Measurements from ENCODE around the gene NAT10.
A peak's percentile ranks its signal among the peaks of the same experiment; 100 is the strongest.

Gene NAT10

DNA sequence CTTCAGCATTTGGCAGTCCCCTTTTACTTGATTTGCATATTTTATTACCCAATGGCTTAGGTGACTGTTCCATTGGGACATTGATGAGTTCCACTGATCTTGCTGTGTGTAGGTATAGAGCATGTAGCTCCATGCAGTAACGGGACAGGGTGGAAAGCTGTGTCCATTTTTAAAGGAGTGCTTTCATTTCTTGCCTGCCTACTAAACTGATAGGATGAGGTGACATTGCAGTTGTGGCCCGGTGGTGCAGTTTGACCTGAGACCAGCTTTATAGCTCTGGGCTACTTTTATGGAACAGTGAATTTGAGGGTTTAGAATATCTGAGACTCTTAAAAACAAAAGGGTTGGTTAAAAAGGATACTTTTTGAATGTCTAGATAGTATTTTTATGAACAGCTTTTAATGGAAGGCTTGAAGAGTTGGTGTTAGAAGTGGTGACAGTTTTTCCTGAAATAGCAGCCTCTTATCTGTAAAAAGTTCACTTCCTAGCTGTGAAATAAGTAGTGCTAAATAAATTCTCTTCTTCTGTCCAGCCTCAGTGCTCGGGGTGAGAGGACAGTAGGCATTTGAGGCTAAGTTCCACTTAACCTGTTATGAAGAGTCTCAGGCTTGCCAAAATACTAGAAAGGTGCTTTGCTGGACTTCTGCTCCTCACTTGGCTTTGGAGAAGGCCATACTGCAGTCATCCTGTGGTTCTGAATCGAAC, 27.0 kb downstream of the NAT10 start:
- Mint-ChIP-seq H3K9me3 (no peaks in the 10 kb centered on the region), H3K36me3 (ENCODE audit: low read depth) (peaks cover 82% of the 10 kb centered on the region), H3K27me3 (no peaks in the 10 kb centered on the region), H3K27ac (no peak overlapping the region), H3K4me3 (no peak overlapping the region), H3K4me1 (ENCODE audit: low read depth) (no peaks in the 10 kb centered on the region)

DNA sequence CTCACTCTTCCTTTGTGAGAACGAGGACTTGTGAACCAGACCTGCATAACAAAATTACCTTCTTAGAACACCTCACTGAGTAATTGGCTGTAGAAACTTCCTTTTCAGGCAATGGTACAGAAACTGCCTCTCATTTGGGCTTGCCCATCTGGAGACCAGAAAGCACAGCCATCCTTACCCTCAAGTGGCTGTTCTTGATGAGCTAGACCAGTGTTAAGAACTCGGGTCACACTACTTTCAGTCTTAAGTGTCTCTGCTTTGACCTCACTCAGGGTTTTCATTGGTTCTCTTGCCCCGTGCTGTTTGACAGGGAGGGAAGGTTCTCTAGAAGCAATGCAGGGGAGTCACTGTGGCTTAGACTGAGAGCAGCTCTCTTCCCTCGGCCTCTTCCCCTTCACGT, 29.3 kb downstream of the NAT10 start:
- no peak overlapping the region for H3K27ac Mint-ChIP-seq
- no peaks in the 10 kb centered on the region for H3K9me3 Mint-ChIP-seq
- H3K36me3 Mint-ChIP-seq (ENCODE audit: low read depth), result peaks cover 88% of the 10 kb centered on the region
- no peaks in the 10 kb centered on the region for H3K27me3 Mint-ChIP-seq
- no peaks in the 10 kb centered on the region for H3K4me1 Mint-ChIP-seq (ENCODE audit: low read depth)
- H3K4me3 Mint-ChIP-seq, result no peak overlapping the region

DNA sequence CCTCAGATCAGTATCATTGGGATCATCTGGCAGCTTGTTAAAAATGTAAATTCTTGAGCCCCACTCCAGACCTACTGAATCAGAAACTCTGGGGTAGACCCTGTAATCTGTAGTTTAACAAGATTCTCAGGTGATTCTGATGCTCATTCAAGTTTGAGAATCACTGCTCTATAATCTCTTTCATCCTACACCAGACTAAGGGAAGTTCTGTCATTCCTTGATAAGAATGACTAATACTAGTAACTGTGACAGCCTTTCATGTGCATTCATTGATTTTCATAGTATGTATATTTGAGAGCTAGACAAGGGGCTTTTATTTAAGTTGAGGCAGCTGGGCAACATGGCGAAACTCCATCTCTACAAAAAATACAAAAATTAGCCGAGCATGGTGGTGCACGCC, 30.0 kb downstream of the NAT10 start:
- Mint-ChIP-seq H3K4me3 (no peak overlapping the region), H3K4me1 (ENCODE audit: low read depth) (no peaks in the 10 kb centered on the region), H3K36me3 (ENCODE audit: low read depth) (peaks cover 84% of the 10 kb centered on the region), H3K27ac (peak overlapping the region; percentile 21), H3K27me3 (no peaks in the 10 kb centered on the region), H3K9me3 (no peaks in the 10 kb centered on the region)

DNA sequence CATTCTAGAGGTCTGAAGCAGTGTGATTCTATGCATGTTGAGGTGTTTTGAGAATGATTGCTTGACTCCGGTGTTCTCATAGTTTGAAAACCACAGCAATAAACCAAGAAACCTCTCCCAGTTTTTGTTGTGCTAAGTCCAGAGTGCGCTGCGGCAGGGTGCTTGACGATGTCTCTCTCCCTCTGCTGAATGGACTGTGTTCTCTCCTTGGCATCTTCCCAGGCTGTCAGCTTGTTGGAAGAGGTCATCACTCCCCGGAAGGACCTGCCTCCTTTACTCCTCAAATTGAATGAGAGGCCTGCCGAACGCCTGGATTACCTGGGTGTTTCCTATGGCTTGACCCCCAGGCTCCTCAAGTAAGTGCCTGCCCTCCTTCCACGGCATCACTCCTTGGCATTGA, 31.0 kb downstream of the NAT10 start:
- H3K4me1 Mint-ChIP-seq (ENCODE audit: low read depth), result no peaks in the 10 kb centered on the region
- H3K27me3 Mint-ChIP-seq, result no peaks in the 10 kb centered on the region
- peaks cover 79% of the 10 kb centered on the region for H3K36me3 Mint-ChIP-seq (ENCODE audit: low read depth)
- no peak overlapping the region for H3K4me3 Mint-ChIP-seq
- H3K9me3 Mint-ChIP-seq, result no peaks in the 10 kb centered on the region
- H3K27ac Mint-ChIP-seq, result no peak overlapping the region

DNA sequence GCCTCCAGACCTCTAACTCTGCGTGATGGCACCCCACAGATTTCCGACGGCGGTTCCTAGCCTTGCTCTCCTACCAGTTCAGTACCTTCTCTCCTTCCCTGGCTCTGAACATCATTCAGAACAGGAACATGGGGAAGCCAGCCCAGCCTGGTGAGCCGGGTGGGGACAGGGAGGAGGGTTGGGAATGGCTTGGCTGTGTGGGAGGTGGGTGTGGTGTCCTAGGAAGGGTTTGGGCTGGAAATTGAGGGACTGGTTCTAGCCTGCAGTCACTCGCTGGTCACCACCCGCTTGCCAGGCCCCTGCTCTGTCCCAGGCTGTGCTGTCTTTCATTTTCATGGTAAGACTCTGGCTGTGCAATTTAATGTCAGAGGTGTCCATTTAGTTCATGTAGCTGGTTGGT, 33.9 kb downstream of the NAT10 start:
- Mint-ChIP-seq H3K9me3 (no peaks in the 10 kb centered on the region), H3K27me3 (no peaks in the 10 kb centered on the region), H3K36me3 (ENCODE audit: low read depth) (peaks cover 72% of the 10 kb centered on the region), H3K27ac (no peak overlapping the region), H3K4me1 (ENCODE audit: low read depth) (no peaks in the 10 kb centered on the region), H3K4me3 (no peak overlapping the region)

DNA sequence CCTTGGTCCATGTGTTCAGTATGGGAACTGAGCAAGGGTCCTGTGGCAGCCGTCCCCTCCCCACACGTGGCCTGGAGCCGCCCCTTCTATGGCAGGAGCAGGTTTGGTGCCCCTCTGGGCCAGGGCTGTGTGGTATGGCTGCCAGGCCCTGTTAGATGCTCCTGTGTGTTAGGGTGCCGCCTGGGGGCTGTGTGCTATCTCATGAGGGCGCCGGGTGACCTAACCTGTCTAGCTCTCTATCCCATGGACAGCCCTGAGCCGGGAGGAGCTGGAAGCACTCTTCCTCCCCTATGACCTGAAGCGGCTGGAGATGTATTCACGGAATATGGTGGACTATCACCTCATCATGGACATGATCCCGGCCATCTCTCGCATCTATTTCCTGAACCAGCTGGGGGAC, 34.7 kb downstream of the NAT10 start:
- Mint-ChIP-seq H3K27me3 (no peaks in the 10 kb centered on the region), H3K36me3 (ENCODE audit: low read depth) (peaks cover 73% of the 10 kb centered on the region), H3K4me3 (no peak overlapping the region), H3K27ac (no peak overlapping the region), H3K9me3 (no peaks in the 10 kb centered on the region), H3K4me1 (ENCODE audit: low read depth) (no peaks in the 10 kb centered on the region)

DNA sequence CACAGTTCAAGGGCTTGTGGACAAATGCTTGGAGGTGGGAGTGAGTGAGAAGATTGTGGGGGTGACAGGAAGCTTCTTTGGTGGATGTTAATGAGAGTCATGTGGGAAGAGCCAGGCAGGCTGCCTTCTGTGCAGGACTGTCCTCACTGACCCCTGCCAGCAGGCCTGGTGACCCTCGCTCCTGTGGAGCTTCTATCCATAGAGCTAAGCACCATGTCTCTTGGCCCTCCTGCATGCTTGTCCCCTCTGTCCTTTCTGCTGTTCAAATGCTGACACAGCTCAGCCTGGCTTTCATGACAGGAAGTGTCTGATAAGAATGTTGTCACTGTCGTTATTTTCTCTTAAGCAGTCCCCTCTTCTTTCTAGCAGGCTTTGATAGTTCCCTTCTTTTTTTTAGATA, 37.6 kb downstream of the NAT10 start:
- Mint-ChIP-seq H3K4me1 (ENCODE audit: low read depth) (no peaks in the 10 kb centered on the region), H3K4me3 (no peak overlapping the region), H3K36me3 (ENCODE audit: low read depth) (peaks cover 71% of the 10 kb centered on the region), H3K9me3 (no peaks in the 10 kb centered on the region), H3K27me3 (no peaks in the 10 kb centered on the region), H3K27ac (no peak overlapping the region)

DNA sequence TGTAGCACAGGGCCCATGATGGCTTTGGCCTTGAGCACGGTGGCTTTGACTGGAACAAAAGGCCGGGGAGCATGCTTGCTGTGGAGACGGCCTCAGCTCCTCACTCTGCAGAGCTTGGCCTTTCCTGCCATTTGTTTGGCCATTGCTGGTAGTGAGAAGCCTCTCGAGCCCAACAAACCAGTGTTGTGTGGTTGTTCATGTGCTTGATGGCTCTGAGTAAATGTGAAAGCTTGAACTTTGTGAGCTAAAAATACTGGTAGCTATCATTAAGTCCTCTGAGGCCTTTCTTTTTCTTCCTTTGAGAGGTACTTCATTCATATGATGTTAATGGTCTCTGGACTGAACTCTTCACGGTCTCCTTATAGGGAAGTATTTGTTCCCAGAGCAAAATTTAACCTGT, 39.6 kb downstream of the NAT10 start:
- Mint-ChIP-seq H3K27me3 (no peaks in the 10 kb centered on the region), H3K27ac (no peak overlapping the region), H3K4me1 (ENCODE audit: low read depth) (no peaks in the 10 kb centered on the region), H3K36me3 (ENCODE audit: low read depth) (peaks cover 62% of the 10 kb centered on the region), H3K9me3 (no peaks in the 10 kb centered on the region), H3K4me3 (no peak overlapping the region)

DNA sequence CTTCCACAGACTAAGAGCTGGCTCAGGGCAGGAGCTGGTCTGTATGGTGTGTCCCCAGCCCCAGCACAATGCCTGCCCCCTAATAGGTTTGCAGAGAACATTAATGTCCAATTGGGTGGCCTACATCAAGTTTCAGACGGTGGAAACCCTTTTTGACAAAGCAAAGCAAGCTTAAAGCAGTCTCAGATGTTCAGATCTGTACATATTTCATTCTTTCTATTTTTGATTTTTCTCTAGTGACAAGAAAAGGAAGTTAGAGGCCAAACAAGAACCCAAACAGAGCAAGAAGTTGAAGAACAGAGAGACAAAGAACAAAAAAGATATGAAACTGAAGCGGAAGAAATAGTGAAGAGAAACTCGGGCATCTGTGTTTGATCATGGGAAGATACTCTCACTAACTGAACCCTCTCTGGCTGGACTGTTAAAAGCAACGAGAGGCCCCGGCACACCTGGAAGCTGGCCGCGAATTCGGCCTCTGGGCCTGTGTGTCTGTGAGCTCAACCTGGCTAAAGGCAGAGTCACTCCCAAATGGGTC, 40.5 kb downstream of the NAT10 start:
- no peaks in the 10 kb centered on the region for H3K4me1 Mint-ChIP-seq (ENCODE audit: low read depth)
- no peak overlapping the region for H3K4me3 Mint-ChIP-seq
- H3K36me3 Mint-ChIP-seq (ENCODE audit: low read depth), result peaks cover 71% of the 10 kb centered on the region
- H3K9me3 Mint-ChIP-seq, result no peaks in the 10 kb centered on the region
- no peaks in the 10 kb centered on the region for H3K27me3 Mint-ChIP-seq
- no peak overlapping the region for H3K27ac Mint-ChIP-seq

DNA sequence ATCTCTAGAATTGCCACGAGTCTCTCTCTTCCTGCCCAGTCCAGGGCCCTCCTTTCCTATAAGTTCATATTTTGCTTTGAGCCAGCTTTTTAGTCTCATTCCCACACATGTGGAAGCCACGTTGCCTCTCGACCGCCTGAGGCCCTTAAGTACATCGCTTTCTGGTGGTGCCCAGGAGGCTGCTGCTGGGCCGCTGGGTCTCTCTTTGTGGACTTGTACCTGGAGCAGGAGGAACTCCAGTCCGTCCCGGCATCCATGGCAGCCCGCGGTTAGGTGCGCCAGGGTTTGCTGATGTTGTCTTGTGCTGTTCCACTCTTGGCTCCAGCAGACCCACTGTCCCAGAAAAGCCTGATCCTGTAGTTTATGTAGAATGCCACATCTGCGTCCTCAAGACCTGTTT, 41.0 kb downstream of the NAT10 start:
- H3K27ac Mint-ChIP-seq, result no peak overlapping the region
- H3K27me3 Mint-ChIP-seq, result no peaks in the 10 kb centered on the region
- no peaks in the 10 kb centered on the region for H3K9me3 Mint-ChIP-seq
- H3K4me3 Mint-ChIP-seq, result no peak overlapping the region
- no peaks in the 10 kb centered on the region for H3K4me1 Mint-ChIP-seq (ENCODE audit: low read depth)
- H3K36me3 Mint-ChIP-seq (ENCODE audit: low read depth), result peaks cover 68% of the 10 kb centered on the region

DNA sequence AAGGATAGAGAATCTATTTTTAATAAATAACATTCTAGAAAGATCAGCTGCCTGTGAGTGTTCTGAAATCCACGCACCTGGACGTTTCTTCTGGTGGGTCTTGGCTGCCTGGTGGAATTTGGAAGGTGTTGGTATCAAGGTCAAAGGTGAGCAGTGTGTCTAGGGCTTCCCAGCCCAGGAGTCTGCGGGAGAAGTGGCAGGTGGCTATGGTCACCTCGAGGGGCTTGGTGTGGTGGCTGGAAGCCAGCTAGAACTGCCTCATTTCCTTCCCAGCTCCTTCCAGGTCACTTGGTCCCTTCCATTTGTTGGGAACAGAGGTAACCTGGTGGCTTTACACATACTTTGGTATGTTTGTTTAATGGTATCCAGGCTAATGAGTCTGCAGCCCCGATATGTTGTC, 41.4 kb downstream of the NAT10 start:
- no peaks in the 10 kb centered on the region for H3K9me3 Mint-ChIP-seq
- no peaks in the 10 kb centered on the region for H3K4me1 Mint-ChIP-seq (ENCODE audit: low read depth)
- H3K27me3 Mint-ChIP-seq, result no peaks in the 10 kb centered on the region
- H3K27ac Mint-ChIP-seq, result no peak overlapping the region
- H3K4me3 Mint-ChIP-seq, result no peak overlapping the region
- H3K36me3 Mint-ChIP-seq (ENCODE audit: low read depth), result peaks cover 64% of the 10 kb centered on the region

DNA sequence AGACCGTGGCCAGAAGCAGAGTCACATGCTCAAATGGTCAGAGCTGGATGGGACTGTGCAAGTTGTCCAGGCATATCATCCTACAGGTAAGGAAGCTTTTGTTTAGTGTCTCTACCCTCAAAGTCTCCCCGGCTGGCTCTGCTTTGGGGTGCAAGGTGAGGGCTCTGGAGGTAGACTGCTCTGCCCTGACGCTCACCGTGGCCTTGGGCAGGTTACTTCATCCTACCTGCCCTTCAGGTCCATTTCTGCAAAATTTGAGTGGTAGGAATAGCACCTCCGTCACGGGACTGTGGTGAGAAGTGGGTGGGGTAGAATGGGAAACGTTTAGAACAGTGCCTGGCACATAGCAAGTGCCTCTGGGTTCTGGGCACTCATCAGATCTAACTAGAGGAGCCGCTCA, 42.2 kb downstream of the NAT10 start:
- H3K4me1 Mint-ChIP-seq (ENCODE audit: low read depth), result no peaks in the 10 kb centered on the region
- no peak overlapping the region for H3K4me3 Mint-ChIP-seq
- no peaks in the 10 kb centered on the region for H3K27me3 Mint-ChIP-seq
- H3K27ac Mint-ChIP-seq, result no peak overlapping the region
- H3K36me3 Mint-ChIP-seq (ENCODE audit: low read depth), result peaks cover 57% of the 10 kb centered on the region
- no peaks in the 10 kb centered on the region for H3K9me3 Mint-ChIP-seq

DNA sequence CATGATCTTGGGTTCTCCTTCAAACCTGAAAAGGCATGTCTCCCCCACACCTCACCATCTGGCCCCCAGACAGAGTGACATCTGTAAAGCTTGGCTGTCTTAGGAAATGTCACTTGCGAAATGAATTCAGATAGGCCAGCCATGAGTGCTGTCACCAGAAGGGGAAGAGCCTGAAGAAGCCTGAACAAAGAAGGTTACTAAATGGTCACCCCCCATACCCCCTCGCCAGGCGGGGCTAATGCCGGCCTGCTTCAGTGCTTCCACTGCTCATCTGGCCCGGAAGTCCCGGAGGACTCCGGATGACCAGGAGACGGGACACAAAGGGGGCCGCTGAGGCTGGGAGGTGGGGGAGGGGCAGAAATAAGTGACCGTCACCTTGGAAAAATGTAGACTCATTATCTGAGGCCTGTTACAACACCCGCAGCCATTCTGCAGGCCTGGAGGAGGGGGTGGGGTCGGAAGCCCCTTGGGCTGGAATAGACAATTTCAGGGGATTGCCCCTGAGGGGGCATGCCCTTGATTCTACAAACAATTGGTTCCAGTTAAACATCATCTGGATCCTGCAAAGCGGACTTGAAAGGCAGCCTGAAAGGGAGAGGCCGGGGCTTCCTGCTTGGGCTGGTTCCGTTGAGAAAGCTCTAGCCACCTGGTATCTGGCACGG, 43.2 kb downstream of the NAT10 start:
- no peaks in the 10 kb centered on the region for H3K27me3 Mint-ChIP-seq
- H3K4me1 Mint-ChIP-seq (ENCODE audit: low read depth), result peaks cover 6% of the 10 kb centered on the region
- H3K27ac Mint-ChIP-seq, result no peak overlapping the region
- no peaks in the 10 kb centered on the region for H3K9me3 Mint-ChIP-seq
- H3K4me3 Mint-ChIP-seq, result no peak overlapping the region
- H3K36me3 Mint-ChIP-seq (ENCODE audit: low read depth), result peaks cover 60% of the 10 kb centered on the region

DNA sequence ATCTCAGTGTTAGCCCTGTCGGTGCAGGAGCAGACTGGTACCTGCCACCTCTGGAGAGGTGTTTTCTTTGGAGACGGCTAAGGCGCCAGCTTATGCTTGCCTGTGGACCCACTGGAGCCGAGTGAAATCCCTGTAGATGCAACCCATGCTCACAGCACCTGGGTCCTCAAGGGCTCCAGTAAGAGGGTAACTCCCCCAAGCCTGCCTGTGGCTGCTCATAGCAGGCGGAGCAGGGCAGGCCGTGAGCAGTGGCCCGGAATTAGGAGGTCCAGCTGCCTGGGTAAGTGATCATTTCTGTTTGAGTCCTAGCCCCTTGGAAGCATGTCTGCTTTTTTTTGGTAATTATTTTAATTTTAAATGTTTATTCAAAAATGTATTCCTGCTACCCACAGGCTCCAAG, 43.8 kb downstream of the NAT10 start:
- Mint-ChIP-seq H3K27me3 (no peaks in the 10 kb centered on the region), H3K4me1 (ENCODE audit: low read depth) (peaks cover 10% of the 10 kb centered on the region), H3K27ac (no peak overlapping the region)

DNA sequence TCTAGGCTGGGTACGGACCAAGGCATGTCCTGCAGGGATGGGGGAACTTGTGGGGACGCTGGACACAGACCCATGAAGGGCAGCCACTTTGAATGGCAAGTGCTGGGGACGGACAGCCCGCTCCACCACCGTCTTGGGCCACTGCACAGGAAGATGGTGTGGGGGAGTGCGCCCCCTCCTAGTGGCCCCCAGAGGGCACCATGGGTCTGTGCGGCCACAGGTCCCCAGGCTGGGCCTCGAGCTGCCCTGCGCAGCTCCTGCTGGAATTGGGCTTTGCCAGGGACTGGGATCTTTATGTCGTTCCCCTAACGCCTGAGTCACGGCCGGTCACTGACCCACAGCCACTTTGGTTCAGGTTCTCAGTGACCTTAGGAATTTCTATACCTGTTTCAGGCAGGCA, 44.4 kb downstream of the NAT10 start:
- peaks cover 57% of the 10 kb centered on the region for H3K36me3 Mint-ChIP-seq (ENCODE audit: low read depth)
- no peaks in the 10 kb centered on the region for H3K9me3 Mint-ChIP-seq
- H3K4me3 Mint-ChIP-seq, result no peak overlapping the region
- H3K27ac Mint-ChIP-seq, result no peak overlapping the region
- H3K27me3 Mint-ChIP-seq, result no peaks in the 10 kb centered on the region
- H3K4me1 Mint-ChIP-seq (ENCODE audit: low read depth), result peaks cover 13% of the 10 kb centered on the region

More for the DNA sequence above, 43.8 kb downstream of the NAT10 start:
- Mint-ChIP-seq H3K36me3 (ENCODE audit: low read depth) (peaks cover 62% of the 10 kb centered on the region), H3K9me3 (no peaks in the 10 kb centered on the region), H3K4me3 (no peak overlapping the region)
